ENCODE results near the gene NKG7.
"Not testable (repeated sequence)": the region's sequence is repeated elsewhere in the genome, so short reads cannot be mapped to it uniquely, and the experiment has no call there.

The NKG7 gene, protein sequence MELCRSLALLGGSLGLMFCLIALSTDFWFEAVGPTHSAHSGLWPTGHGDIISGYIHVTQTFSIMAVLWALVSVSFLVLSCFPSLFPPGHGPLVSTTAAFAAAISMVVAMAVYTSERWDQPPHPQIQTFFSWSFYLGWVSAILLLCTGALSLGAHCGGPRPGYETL

DNA sequence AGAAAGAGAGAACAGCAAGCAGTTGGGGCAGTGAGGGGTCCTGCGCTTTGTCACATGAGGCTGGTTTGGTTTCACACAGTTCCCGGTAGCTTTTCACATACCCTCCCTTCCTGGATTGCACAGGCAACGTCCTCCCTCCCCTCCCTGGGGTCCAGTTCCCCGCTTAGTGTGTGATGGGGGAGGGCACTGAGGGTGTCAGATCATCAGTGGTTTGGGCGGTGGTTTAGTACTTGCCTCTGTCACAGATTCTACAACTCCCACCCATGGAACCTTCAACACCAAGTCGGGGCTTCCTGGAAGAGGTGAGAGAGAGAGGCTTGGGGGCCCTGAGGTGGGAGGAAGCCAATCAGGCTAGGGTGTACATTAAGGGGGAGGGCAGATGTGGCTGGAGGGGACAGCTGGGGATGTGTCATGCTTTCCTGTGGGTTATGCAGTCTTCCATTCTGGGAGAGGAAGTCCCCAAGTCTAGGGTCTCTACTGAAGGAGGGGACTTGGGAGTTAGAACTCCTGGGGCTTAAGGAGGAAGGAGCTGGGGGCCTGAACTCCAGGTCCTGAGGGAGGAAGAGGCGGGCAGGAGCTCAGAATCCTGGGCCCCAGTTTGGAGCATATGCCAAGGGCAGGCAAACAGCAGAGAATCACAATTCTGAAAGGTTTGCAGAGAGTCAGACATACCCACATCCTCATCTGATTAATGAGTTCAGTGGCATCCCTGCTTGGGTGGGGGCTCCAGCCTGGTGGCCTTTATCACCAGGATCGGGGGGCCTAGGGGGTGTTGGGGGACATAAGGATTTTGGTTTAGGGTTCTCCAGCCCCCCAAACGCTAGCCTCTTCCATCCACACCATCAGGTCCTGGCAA is at the start of gene NKG7:
NKG7 (minus strand) TSS at position 6 of the 856 bp plus-strand sequence. CDS start 119 bp downstream, outside the sequence.
- DNase-seq: no peak

DNA sequence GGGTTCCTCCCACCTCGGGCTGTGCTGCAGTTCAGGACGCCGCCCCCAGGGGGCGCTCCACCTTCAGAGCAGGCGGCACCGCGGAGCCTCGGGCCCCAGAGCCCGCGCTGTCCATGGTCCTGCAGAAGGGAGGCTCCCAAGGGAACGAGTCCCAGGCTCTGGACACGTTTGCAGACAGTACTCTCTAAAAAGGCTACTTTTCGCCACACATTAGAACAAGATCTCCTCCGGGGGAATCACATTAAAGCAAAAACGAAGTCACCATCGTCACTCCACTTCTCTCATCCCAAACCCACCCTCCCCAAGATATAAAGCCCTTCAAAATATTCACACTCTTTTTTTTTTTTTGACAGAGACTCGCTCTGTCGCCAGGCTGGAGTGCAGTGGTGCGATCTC is 49.6 kb upstream of the NKG7 start:
- DNase-seq: peak; percentile 59

DNA sequence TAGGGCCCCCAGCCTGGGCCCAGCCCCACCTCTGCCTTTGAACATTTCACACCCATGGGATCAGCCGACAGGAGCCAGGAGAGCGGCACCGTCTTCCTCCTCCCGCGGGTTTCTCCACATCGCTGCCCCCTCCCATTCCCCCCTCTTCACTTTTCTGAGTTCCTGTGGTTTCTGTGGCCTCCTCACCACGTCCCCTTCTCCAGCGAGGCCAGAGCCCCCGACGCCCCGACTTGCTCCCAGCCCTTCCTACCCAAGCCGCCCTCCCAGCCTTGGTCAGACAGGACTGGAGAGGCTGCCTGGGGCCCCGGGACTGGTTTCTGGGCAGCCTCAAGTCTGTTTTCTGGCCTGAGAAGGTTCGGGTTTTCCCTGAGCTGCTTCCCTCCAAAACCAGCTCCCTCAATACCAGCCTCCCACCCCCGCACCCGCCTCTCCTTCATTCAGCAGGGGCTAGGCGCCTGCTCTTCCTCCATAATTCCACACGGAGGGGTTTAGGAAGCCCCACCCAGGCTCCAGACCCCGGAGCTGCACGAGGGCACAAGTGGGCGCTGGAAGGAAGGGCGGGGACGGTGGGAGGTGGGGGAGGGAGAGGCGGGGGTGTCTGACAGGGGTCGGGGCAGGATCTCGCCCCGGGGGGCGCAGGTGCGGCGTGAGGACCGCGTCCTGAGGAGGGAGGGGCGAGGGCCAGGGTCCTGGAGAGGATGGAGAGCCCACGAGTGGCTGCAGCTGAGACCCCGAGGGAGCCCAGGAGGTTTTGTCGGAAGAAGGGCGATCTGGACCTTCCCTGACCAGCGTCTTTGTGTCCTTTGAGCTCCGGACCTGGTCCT is 49.0 kb upstream of the NKG7 start:
- DNase-seq: no peak

DNA sequence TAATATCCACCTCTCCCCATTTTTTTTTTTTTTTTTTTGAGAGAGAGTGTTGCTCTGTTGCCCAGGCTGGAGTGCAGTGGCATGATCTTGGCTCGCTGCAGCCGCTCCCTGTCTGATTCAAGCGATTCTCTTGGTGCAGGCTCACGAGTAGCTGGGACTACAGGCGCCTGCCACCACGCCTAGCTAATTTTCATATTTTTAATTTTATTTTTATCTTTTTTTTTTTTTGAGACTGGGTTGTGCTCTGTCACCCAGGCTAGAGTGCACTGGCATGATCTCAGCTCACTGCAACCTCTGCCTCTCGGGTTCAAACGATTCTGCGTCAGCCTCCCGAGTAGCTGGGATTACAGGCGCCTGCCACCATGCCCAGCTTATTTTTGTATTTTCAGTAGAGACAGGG is 48.1 kb upstream of the NKG7 start:
- not testable (repeated sequence) for DNase-seq

DNA sequence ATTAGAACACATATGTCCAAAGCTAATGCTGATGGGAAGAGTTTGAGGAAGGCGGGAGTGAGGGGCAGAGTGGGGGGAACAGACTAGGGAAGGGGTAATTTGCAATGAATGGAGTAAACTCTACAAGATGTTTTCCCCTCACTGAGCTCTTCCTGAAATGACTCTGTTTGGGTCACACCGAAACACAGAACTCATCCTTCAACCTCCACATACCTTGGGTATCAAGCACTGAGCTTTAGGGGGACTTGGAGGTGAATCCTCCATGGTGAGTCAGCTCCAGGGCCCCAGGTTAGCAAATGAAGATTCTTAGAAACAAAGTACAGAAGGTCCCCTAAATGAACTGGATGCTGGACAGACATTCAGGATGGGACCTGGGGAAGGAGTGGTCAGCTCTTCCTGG is 46.3 kb upstream of the NKG7 start:
- no peak for DNase-seq

DNA sequence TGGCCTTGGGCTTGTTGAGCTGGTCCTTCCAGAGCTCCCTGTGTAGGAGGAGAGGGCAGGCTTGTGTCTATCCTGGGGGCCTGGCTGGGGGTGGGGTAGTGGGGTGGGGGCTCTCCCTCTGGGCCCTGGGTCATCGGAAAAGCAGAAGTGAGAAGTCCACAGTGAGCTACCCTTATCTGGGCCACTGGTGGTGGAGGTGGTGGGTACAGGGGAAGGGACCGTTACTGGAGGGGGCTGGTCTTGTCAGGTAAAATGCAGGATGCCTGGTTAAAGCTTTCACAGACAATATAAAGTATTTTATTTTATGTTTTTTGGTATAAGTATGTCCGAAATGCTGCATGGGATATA is 45.3 kb upstream of the NKG7 start:
- DNase-seq: no peak

DNA sequence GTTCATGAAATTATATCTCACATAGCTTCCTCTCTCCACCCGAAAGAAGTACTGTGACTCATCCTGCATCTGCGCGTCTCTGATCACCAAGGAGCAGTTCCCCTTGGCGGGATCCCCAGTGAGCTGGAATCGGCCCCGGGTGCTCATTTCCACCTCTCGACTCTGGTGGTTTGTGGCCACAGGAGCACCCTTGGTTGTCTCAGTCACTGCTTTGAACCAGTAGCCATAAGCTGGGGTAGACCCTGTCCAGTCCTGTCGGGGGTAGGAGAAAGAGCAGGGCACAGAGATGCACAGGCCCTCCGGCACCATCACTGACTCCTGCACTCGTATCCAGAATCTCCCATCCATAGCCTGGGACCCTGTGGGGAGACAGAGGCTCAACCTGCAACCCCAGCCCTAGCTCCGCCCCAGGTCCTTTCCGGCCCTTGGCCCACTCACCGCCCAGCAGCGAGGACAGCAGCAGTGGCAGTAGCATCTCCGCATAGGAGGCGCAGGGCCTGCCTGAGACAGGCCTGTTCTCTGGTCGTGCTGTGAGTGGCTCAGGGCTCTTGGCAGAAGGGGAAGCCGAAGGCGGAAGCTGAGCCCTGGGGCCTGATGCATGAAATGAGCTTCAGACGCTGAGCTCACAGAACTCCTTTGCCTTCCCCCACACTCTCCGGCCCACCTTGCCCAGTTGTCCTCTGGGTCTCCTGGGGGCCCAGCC is 44.8 kb upstream of the NKG7 start, which contains the start of gene SIGLEC10:
SIGLEC10 (minus strand) TSS at position 536 of the 703 bp plus-strand sequence; CDS start at position 475, 61 bp downstream.
- no peak for DNase-seq

DNA sequence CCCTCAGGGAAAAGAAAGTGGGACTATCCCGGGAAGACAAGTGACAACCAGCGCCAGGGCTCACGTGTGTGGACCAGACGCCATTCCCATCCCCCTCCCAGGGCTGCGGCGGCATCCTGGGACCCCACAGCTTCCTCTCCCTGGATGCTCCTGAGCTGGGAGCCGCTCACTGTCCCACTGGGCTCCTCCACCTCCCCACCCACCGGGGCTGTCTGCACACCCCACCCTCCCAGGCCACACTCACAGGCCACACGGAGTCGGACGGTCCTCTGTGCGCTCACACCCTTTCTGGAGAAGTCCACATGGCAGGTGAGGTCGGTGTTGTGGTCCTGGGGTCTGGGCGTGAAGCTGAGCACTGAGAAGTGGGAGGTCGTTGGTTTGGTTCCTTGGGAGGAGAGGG is 44.0 kb upstream of the NKG7 start:
- DNase-seq: not testable (repeated sequence)

DNA sequence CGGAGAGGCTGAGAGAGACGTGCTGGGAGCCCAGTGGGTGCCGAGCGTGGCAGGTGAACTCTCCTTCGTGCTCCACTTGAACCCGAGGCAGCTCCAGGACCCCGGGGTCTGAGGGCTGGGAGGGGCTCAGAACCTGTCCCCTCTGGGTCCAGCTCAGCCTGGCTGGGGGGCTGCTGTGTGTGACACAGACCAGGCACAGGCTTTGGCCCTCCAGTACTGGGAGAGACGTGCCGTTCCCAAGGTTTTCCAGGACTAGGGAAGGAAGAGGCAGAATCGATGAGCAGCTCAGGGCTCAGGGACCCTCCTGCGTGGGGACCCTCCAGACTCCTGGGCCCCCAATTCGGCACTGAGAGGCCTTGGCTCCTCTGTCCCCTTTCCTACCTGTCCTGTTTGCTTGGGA is 42.7 kb upstream of the NKG7 start:
- DNase-seq: no peak

DNA sequence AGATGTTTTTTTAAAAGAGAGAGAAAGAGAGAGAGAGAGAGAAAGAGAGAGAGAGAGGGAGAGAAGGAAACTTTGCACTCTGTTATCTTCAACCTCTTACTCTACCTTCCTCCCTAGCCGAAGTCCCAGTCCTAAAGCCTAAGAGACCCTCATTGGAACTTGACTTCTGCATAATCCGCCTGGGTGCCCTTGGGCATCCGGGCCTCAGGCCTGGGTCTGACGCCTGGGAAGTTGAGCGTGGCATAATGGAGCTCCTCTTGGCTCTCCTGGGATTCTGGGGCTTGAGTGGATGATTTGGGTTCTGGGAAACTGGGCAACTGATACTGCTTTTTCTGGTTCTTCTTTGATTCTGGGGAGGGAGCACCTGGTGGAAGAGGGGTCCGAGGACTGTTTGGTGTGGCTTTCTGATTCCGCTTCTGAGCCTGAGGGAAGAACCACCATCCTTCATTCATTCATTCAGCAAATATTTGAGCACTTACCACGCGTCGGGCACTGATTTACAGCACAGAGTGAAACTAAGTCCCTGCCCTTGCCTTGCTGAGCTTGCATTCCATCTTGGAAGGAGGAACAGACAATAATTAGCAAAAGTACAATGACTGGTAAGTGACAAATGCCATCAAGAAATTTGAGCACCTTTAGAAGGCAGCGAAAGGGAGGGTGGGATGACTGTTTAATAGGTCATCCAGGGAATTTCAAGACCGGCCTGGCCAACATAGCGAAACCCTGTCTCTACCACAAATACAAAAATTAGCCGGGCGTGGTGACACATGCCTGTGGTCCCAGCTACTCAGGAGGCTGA is 38.7 kb upstream of the NKG7 start:
- DNase-seq: no peak

DNA sequence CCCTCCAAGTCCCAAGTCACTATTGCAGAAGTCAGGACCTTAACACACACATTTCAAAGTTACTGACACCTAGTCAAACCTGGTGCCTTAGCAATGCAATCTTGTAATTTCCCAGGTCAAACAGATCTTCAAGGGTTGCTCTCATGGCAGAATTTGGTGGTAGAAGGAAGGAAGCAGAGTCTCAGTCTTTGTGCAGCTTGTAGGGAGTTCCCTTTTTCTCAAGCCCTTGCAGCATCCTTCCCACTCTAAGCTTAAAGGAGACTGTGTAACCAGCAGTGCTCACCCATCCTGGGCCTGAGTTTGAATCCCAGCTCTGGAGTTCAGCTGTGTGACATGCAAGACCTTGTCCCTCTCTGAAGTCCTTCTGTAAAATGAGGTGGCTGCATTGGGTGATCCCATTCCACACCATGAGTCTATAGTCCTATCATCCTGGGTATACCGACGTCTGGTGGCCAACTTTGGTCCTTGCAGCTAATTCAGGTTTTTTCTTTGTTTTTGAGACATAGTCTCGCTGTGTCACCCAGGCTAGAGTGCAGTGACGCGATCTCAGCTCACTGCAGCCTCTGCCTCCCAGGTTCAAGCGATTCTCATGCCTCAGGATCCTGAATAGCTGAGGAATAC is 35.2 kb upstream of the NKG7 start:
- DNase-seq: no peak

DNA sequence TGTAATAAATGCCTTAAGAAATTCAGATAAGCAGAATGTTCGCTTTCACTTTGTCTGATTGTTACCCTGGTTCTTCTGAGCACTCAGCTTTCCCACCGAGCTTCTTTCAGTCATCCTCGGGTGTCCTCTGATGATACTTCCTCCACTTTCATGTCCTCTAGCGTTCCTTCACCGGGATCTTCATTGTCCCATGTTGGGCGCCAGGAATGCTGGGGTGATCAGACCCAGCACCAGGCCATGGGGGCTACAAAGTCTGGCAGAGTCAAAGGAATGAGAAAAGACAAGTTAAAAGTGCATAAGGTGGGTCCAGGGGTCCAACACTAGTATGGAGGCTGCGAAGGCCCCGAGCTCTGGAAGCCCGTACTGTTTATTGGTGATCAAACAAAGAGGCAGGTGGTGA is 29.7 kb upstream of the NKG7 start:
- DNase-seq: no peak

DNA sequence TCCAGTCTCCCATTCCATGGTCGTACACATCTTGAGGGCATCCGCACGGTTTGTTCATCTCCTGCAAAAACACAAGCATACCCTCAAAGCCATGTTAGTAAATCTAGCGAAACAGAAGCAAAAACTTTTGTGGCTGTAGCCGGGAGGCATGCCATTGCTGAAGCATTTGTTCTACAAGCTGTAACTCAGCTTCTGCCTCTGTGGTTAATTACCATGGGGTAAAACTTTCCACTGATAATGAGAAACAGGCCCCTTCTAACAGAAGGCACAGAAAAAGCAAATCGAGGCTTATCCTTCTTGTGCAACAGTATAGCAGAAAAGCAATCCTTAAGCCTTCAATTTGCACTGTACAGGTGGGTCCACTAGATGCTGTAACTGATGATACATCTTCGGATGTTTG is 27.5 kb upstream of the NKG7 start:
- not testable (repeated sequence) for DNase-seq

DNA sequence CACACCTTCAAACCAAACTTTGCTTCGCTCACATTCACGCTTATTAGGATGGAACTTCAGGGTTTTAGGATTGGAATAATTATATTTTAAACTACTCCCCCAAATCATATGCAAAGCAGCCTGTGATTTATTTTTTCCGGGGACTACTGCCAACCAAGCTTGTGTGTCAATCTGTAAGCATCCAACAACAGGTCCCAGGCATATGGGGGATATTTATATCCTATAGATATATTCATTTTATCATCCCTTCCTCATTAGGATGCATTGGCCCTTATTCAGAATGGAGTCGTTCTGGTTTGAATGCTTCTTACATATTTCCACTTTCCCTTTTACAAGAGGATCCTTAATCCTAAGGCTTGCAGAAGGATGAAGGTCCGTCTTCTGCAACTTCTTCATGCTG is 26.8 kb upstream of the NKG7 start:
- DNase-seq: no peak

DNA sequence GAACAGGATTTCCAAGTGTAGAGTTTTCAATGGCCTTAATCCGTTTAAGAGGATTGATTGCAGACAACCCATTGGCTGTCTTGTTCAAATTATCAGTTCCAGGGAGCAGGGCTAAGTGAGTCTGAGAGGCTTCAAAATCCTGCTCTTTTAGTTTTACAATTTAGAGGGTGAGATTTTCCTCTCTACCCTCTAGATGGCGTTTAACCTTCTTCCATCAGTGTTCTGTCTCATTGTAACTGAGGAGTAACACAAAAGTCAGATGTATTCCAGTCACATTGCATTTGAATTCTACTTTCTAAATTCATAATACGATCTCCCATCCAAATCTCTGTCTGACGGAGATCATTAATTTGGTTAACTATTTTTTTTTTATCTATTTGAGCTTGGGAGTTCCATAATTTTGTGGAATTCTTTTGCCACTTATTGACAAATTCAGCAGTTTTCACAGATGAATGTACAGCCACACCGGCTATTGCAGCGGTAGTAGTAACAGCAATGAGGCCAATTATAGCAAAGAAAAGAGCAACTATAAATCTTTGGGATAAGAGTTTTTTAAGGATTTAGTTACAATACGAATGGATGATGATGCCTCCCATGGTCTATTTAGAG is 25.7 kb upstream of the NKG7 start:
- DNase-seq: peak; percentile 18

DNA sequence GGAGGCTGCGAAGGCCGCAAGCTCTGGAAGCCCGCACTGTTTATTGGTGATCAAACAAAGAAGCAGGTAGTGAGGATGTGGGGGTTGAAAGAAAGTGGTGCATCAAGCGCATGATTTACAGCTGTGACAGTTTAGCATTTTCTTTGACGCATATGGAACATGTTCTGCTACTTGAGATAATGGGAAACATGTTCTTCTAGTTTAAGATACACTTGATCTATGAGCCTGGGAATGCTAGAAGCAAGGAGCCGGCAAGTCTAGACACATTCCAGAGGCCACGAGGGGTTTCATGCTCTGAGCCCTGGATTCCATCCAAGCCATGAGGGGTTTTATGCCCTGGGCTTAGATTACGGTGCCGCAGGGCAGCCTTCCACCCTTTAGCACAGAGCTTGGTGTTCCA is 25.0 kb upstream of the NKG7 start:
- DNase-seq: peak; percentile 65

DNA sequence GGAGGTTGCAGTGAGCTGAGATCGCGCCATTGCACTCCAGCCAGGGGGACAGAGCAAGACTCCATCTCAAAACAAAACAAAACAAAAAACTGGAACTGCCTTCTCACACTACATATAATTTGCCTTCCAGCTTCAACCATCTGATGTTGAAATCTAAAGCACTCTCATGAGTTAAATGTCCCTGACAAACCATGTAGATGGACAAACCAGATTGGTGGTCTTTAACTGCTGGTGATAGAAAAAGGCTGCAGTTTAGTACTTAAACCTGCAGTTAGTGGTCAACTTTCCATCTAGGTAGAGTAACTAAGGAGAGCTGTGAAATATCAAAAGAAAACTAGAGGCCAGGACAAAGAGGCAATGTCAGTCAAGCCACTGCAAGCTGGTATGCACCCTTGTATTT is 23.7 kb upstream of the NKG7 start:
- DNase-seq: no peak

DNA sequence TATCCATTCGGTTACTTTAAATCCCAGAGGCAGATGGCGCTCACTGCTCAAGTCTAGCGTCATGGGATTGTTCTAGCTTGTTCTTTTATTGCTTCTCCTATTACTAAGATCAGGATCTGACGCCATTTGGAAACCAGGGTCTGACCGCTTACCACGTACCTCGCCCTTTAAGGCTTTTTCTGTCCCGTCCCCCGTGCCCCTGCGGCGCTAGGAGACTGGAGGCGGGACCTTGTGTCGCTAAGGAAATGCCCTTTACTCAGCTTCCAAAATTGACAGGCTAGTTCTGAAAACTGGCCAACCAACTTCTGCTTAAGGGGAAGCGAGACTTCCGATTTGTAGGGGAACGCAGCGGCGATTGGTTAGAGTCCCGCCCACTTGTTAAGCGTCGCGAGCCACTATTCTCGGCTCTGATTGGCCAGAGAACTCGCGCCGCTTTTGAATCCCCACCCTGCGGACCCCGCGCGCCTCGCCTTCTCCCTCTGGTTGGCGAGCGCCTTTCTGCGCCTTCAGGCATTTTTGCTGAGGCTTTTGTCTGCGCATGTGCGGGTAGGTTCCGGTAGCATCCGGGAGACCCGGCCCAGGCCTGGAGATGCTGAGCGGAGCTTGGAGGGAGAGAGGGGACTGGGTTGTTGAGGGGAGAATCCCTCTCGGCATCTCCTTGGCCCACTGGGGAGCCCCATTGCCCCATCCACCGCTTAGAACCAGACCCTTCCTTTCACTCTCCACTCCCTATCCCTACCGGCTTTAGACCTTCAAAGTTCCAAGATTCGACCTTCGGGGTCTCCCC is 21.8 kb upstream of the NKG7 start:
- DNase-seq: peak; percentile 99

DNA sequence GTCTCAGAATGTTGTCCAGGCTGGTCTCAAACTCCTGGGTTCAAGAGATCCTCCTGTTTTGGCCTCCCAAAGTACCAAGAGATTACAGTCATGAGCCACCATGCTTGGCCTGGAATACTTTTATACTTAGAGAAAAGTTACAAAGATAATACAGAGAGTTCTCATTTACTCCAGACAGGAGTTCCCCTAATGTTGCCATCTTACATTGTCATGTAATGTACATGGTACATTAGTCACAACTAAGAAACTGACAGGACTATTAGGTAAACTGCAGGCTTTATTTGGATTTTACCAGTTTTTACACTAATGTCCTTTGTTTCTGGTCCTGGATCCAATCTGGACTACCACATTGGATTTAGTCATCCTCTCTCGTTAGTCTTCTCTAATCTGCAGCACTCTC is 20.2 kb upstream of the NKG7 start:
- DNase-seq: no peak

DNA sequence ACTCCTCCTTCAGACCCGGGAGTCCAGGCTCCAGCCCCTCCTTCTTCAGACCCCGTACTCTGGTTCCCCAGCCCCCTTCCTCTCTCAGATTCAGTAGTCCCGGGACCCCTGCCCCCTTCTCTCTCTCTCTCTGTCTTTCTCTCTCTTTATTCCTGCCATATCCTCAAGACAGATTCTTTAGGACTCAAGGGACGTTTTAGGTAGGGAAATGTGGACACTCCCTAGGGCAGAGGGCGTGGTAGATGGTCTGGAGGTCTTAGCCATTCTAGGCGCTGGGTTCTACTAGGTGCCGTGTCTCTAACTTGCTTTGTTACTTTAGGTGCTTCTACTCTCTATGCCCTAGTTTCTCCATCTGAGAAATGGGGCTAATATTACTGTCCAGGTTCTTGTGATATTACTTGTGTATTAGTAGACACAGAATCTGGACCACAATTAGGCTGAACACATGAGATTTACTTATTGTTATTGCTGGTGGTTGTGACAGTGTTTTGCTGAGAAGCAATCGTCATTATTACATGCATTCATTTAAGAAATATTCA is 18.7 kb upstream of the NKG7 start:
- DNase-seq: no peak
